A549 treated with DMSO at 1 μM for 4 hours (cell line): Measurements from ENCODE around the gene NPL. TPM values are rescaled to one million over a fixed set of nuclear protein-coding genes. Genes with fewer than 3 reads are reported as not detected.

Experiments used
- total RNA-seq: library from RNA; stranded (reverse); fragments of 200-300 nt; extraction: Qiagen RNA extraction; gene quantifications from 5 replicates; pipeline ENCODE4 v1.2.3, GENCODE V29; 2022; ENCODE audit warnings: low read depth

NPL gene
- total RNA-seq: 0.41 to 1.2 TPM (median 1.1 TPM) in 5 replicates

GRCh38 chr1:182789138-182790076, at the start of gene NPL:
NPL (plus strand) TSS chr1:182789773; CDS start chr1:182794372, 4,599 bp downstream.

GRCh38 chr1:182839209-182840066, 49.9 kb downstream of the NPL start, which contains the start of gene DHX9:
DHX9 (plus strand) TSS chr1:182839347; CDS start chr1:182842567, 3,220 bp downstream.

Other genes starting within 250 kb of the NPL start
- gene RNASEL, start 200.5 kb upstream of the NPL start, total RNA-seq: 2.1 to 2.8 TPM (median 2.7 TPM) in 5 replicates
- 0.14 to 0.32 TPM (median 0.20 TPM) in 5 replicates for gene RGS16, start 185.4 kb upstream of the NPL start, total RNA-seq
- gene RGS8, start 105.2 kb upstream of the NPL start, total RNA-seq: not detected in 5 replicates
- gene DHX9, start 49.6 kb downstream of the NPL start, total RNA-seq: 171 to 188 TPM (median 180 TPM) in 5 replicates
- not detected in 5 replicates for gene SHCBP1L, start 163.4 kb downstream of the NPL start, total RNA-seq
- 94.4 to 132 TPM (median 118 TPM) in 5 replicates for gene LAMC1, start 233.6 kb downstream of the NPL start, total RNA-seq